CD14-positive monocyte (primary cell): ENCODE results near the gene TAF1C. TPM values are rescaled to one million over a fixed set of nuclear protein-coding genes. Genes with fewer than 3 reads are reported as not detected.

Experiments
- DNase-seq, 3 donors: peaks; one replicate each; pipeline ENCODE4 v3.0.0-alpha.2; 2011 to 2022
- H2AFZ ChIP-seq: 2 replicates; pipeline ENCODE4 v1.6.0; 2012; ENCODE audit warnings: mild to moderate bottlenecking, low read depth, low read length, inconsistent platforms; ENCODE audit not compliant: insufficient read depth, poor library complexity, severe bottlenecking
- H3K27ac ChIP-seq, 2 donors: 1 replicate in 1 of 2; 2 replicates in 1 of 2; pipeline ENCODE4 v1.5.1; 2012 to 2013; ENCODE audit warnings: low read length in 2 of 2, control low read depth in 1 of 2, inconsistent platforms in 1 of 2, low read depth in 1 of 2, mild to moderate bottlenecking in 1 of 2
- H3K27me3 ChIP-seq, 2 donors: one replicate each; pipeline versions ENCODE4 v1.6.0 to v1.6.1; 2011 to 2013; ENCODE audit warnings: low read length in 2 of 2; ENCODE audit not compliant: control insufficient read depth in 2 of 2, insufficient read depth in 2 of 2
- H3K36me3 ChIP-seq, 2 donors: replicated peaks in 1 of 2; 1 replicate in 1 of 2; 2 replicates in 1 of 2; pipeline versions ENCODE4 v1.5.1 to v1.6.1; 2012 to 2013; ENCODE audit warnings: low read length in 2 of 2, control low read depth in 1 of 2, inconsistent platforms in 1 of 2, mild to moderate bottlenecking in 1 of 2; ENCODE audit not compliant: insufficient read depth in 2 of 2, control insufficient read depth in 1 of 2
- H3K4me1 ChIP-seq, 2 donors: 1 replicate in 1 of 2; 2 replicates in 1 of 2; pipeline versions ENCODE4 v1.5.1 to v1.6.1; 2012 to 2013; ENCODE audit warnings: low read length in 2 of 2, control low read depth in 1 of 2, inconsistent platforms in 1 of 2, mild to moderate bottlenecking in 1 of 2, moderate library complexity in 1 of 2; ENCODE audit not compliant: insufficient read depth in 2 of 2, control insufficient read depth in 1 of 2
- H3K4me2 ChIP-seq: replicated peaks from 2 replicates; pipeline ENCODE3; 2012; ENCODE audit warnings: low read length, moderate library complexity, mild to moderate bottlenecking; ENCODE audit not compliant: poor library complexity, severe bottlenecking; ENCODE audit errors: extremely low read depth
- H3K4me3 ChIP-seq, 3 experiments: fragments of 200-600 bp in 1 of 3; sonication (generic) in 1 of 3; replicated peaks in 1 of 3; 1 replicate in 2 of 3; 2 replicates in 1 of 3; pipeline ENCODE4 v1.5.1; 2011 to 2013; ENCODE audit warnings: low read length in 3 of 3, mild to moderate bottlenecking in 3 of 3, control low read depth in 2 of 3, low read depth in 2 of 3, inconsistent platforms in 1 of 3, moderate library complexity in 1 of 3
- H3K79me2 ChIP-seq: 2 replicates; pipeline ENCODE4 v1.6.0; 2012; ENCODE audit warnings: mild to moderate bottlenecking, control low read depth, inconsistent platforms, low read length, moderate library complexity; ENCODE audit not compliant: insufficient read depth
- H3K9ac ChIP-seq: 2 replicates; pipeline ENCODE4 v1.6.0; 2017; ENCODE audit warnings: low read length, mild to moderate bottlenecking; ENCODE audit not compliant: insufficient read depth, poor library complexity, severe bottlenecking
- H3K9me3 ChIP-seq, 2 donors: replicated peaks in 1 of 2; 1 replicate in 1 of 2; 2 replicates in 1 of 2; pipeline versions ENCODE4 v1.5.1 to v1.6.1; 2012 to 2013; ENCODE audit warnings: low read length in 2 of 2, control low read depth in 1 of 2; ENCODE audit not compliant: control insufficient read depth in 1 of 2, insufficient read depth in 1 of 2
- H4K20me1 ChIP-seq: 2 replicates; pipeline ENCODE4 v1.6.0; 2012; ENCODE audit warnings: mild to moderate bottlenecking, low read length, control low read depth, moderate library complexity; ENCODE audit not compliant: insufficient read depth
- H3K27ac Mint-ChIP-seq, 7 donors: one replicate each; pipeline ENCODE4 v1.8.0; 2020; ENCODE audit warnings: mild to moderate bottlenecking in 7 of 7, mixed read lengths in 7 of 7, moderate library complexity in 6 of 7, inconsistent platforms in 2 of 7
- H3K27me3 Mint-ChIP-seq, 3 donors: one replicate each; pipeline ENCODE4 v1.8.0; 2021 to 2022; ENCODE audit warnings: low read depth in 3 of 3, mild to moderate bottlenecking in 3 of 3, mixed read lengths in 3 of 3, moderate library complexity in 3 of 3, inconsistent platforms in 1 of 3
- H3K36me3 Mint-ChIP-seq, 2 donors: one replicate each; pipeline ENCODE4 v1.8.0; 2020; ENCODE audit warnings: mixed read lengths in 2 of 2, inconsistent platforms in 1 of 2, mild to moderate bottlenecking in 1 of 2
- H3K4me1 Mint-ChIP-seq: one replicate; pipeline ENCODE4 v1.8.0; 2020; ENCODE audit warnings: mild to moderate bottlenecking, mixed read lengths
- H3K4me3 Mint-ChIP-seq, 2 donors: one replicate each; pipeline ENCODE4 v1.8.0; 2020; ENCODE audit warnings: mild to moderate bottlenecking in 2 of 2, mixed read lengths in 2 of 2, moderate library complexity in 1 of 2
- H3K9me3 Mint-ChIP-seq, 7 donors: one replicate each; pipeline ENCODE4 v1.8.0; 2020 to 2022; ENCODE audit warnings: mixed read lengths in 7 of 7, mild to moderate bottlenecking in 6 of 7, moderate library complexity in 6 of 7, inconsistent platforms in 2 of 7
- WGBS: methylation state at CpG from one replicate; pipeline ENCODE4 v1.1.5; 2013; ENCODE audit warnings: missing lambda C conversion rate; ENCODE audit not compliant: insufficient coverage; 5-methylcytosine and 5-hydroxymethylcytosine counted together
- intact Hi-C, 2 donors: fragments of 100-400 bp; cut with micrococcal nuclease; formaldehyde crosslinking; loops; one replicate each; pipeline versions ENCODE4 v1.15.0 to v1.15.1; 2023
- polyA plus RNA-seq, 3 donors: library from polyadenylated mRNA; depleted of rRNA in 1 of 3; unstranded in 2 of 3; stranded (reverse) in 1 of 3; fragments of 300-500 nt in 2 of 3; fragments of >200 nt in 1 of 3; fragmentation: Illumina TruSeq in 2 of 3; gene quantifications; 1 replicate in 2 of 3; 2 replicates in 1 of 3; pipeline ENCODE4 v1.2.3, GENCODE V29; 2012 to 2021
- TF ChIP-seq, protein P1 (sequence below): fragments of 200-600 bp; IDR thresholded peaks from one replicate; pipeline ENCODE4 v1.8.0; 2022; ENCODE audit warnings: antibody characterized with exemption, mild to moderate bottlenecking

TAF1C gene
- polyA plus RNA-seq, 3 donors, result 4.0 to 126 (median 4.5) TPM

DNA sequence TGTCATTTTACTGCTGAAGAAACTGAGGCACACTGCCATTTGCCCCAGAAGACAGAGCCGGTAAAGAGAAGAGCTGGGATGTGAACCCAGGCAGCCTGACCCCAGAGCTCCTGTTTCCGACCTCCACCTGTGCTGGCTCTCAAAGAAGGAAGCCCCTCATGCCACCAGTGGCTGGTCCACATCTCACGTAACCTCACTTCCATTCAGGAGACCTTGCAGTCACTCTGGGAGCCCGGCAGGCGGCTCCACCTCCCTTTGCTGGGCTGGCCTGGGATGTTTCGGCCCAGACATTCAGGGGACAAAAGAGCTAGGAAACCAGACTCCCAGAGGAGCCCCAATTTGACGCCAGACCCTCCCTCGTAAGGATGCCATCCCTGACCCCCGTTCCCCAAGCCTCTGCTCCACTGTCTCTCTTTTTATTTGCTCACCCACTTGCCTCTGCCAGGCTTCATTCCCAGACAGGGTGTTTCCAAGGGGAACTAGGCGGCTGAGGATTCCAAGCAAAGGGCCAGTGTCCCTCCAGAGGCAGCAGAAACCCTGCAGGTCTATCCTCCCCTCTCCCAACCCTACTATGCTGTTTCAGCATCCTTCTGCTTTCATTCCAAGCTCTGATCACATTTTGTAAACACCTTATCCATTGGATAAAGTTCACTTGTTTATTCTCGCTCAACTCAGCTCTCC, 2.8 kb downstream of the TAF1C start:
- no peaks in the 10 kb centered on the region for H3K27me3 ChIP-seq
- intact Hi-C loops, result loop anchor here in 1 of 2 donors (5.0 kb wide), 2 partner anchors 37 to 117 kb away; partner anchors contain the start of genes DNAAF1 and HSDL1
- DNase-seq, result no peak
- H3K27ac Mint-ChIP-seq, result peak overlapping the region in 5 of 7 donors; percentile 36 to 77 (median 55)
- peaks cover 53 to 62% of the 10 kb centered on the region in 2 donors for H3K36me3 Mint-ChIP-seq
- peaks cover 58 to 62% of the 10 kb centered on the region in 2 donors for H3K36me3 ChIP-seq
- WGBS, result 98% methylated on average over 11 of the region's 11 CpGs
- no peak overlapping the region for H3K4me3 ChIP-seq
- no peak overlapping the region for H3K4me3 Mint-ChIP-seq
- peaks cover 13% of the 10 kb centered on the region for H3K4me1 Mint-ChIP-seq
- TF ChIP-seq, protein P1, sequence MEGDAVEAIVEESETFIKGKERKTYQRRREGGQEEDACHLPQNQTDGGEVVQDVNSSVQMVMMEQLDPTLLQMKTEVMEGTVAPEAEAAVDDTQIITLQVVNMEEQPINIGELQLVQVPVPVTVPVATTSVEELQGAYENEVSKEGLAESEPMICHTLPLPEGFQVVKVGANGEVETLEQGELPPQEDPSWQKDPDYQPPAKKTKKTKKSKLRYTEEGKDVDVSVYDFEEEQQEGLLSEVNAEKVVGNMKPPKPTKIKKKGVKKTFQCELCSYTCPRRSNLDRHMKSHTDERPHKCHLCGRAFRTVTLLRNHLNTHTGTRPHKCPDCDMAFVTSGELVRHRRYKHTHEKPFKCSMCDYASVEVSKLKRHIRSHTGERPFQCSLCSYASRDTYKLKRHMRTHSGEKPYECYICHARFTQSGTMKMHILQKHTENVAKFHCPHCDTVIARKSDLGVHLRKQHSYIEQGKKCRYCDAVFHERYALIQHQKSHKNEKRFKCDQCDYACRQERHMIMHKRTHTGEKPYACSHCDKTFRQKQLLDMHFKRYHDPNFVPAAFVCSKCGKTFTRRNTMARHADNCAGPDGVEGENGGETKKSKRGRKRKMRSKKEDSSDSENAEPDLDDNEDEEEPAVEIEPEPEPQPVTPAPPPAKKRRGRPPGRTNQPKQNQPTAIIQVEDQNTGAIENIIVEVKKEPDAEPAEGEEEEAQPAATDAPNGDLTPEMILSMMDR, result no peak
- peaks cover 5% of the 10 kb centered on the region for H4K20me1 ChIP-seq
- peaks cover 0 to 1% (median 0%) of the 10 kb centered on the region in 3 donors for H3K27me3 Mint-ChIP-seq
- no peak overlapping the region for H3K27ac ChIP-seq
- no peak overlapping the region for H2AFZ ChIP-seq
- no peak overlapping the region for H3K4me2 ChIP-seq
- H3K9me3 ChIP-seq, result no peaks in the 10 kb centered on the region
- H3K79me2 ChIP-seq, result peaks cover 32% of the 10 kb centered on the region
- H3K4me1 ChIP-seq, result peaks cover 7 to 11% of the 10 kb centered on the region in 2 donors
- no peaks in the 10 kb centered on the region for H3K9me3 Mint-ChIP-seq
- no peak overlapping the region for H3K9ac ChIP-seq

DNA sequence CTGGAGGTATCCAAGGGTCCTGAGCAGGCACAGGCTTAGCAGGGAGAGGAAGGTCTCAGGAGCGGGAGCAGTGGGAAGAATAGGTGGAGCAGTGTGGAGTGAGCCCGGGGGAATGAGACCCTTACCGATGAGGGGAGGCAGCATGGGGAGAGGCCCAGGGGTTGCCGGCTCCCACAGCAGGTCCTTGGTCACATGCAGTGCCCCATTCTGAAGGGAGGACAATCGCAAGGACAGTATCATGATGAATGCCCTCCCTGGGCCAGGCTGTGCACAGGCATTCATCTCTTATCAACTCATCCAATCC, 3.3 kb downstream of the TAF1C start:
- 98% methylated on average over 5 of the region's 5 CpGs for WGBS
- H3K79me2 ChIP-seq, result peaks cover 32% of the 10 kb centered on the region
- TF ChIP-seq, protein P1, result no peak

More for the DNA sequence above, 3.3 kb downstream of the TAF1C start:
- no peak overlapping the region for H3K4me2 ChIP-seq
- no peaks in the 10 kb centered on the region for H3K27me3 ChIP-seq
- intact Hi-C loops, result loop anchor here in 1 of 2 donors (5.0 kb wide), 2 partner anchors 36 to 116 kb away; partner anchors contain the start of genes DNAAF1 and HSDL1
- Mint-ChIP-seq H3K4me3 (no peak overlapping the region), H3K27ac (peak overlapping the region in 4 of 7 donors; percentile 42 to 55 (median 46)), H3K36me3 (peaks cover 58 to 67% of the 10 kb centered on the region in 2 donors), H3K9me3 (no peaks in the 10 kb centered on the region), H3K27me3 (peaks cover 0 to 2% (median 1%) of the 10 kb centered on the region in 3 donors), H3K4me1 (peaks cover 13% of the 10 kb centered on the region)
- H3K4me3 ChIP-seq, result no peak overlapping the region
- DNase-seq, result no peak
- peaks cover 7 to 11% of the 10 kb centered on the region in 2 donors for H3K4me1 ChIP-seq
- H3K9ac ChIP-seq, result no peak overlapping the region
- H3K27ac ChIP-seq, result no peak overlapping the region
- H3K9me3 ChIP-seq, result no peaks in the 10 kb centered on the region
- H4K20me1 ChIP-seq, result peaks cover 5% of the 10 kb centered on the region
- H3K36me3 ChIP-seq, result peaks cover 63 to 68% of the 10 kb centered on the region in 2 donors
- H2AFZ ChIP-seq, result no peak overlapping the region
